ENCODE measurements around the gene PNPLA3.

Gene PNPLA3

GRCh38 chr22:43994416-43994815 lies 70.8 kb downstream of the PNPLA3 start:
- no peak for DNase-seq

GRCh38 chr22:43995057-43995685 lies 71.6 kb downstream of the PNPLA3 start:
- DNase-seq = no peak

GRCh38 chr22:43995798-43996169 lies 72.2 kb downstream of the PNPLA3 start:
- DNase-seq = no peak

GRCh38 chr22:43996170-43996980 lies 72.8 kb downstream of the PNPLA3 start:
- DNase-seq = peak in 3 of 4 experiments; percentile 34 to 56 (median 35)

- DNase-seq = no peak
Measured at GRCh38 chr22:43996981-43997265, 73.3 kb downstream of the PNPLA3 start.

Measured in activated naive CD4-positive, alpha-beta T cell (primary cell).